HepG2 (cell line): ENCODE results near the gene HSD11B2. TPM values are rescaled to one million over a fixed set of nuclear protein-coding genes. Genes with fewer than 3 reads are reported as not detected.

Experiments used
- ARNT2 ChIP-seq: sonication (generic); formaldehyde crosslinking; IDR thresholded peaks from 2 replicates; pipeline ENCODE4 v1.8.0; 2022; ENCODE audit warnings: mild to moderate bottlenecking, low read depth, missing genetic modification reagents, moderate library complexity
- DPF2 ChIP-seq: sonication (generic); formaldehyde crosslinking; IDR thresholded peaks from 2 replicates; pipeline ENCODE4 v1.4.0; 2020; ENCODE audit warnings: mild to moderate bottlenecking, low read depth, missing genetic modification reagents, borderline replicate concordance
- MTF1 ChIP-seq: sonication (generic); formaldehyde crosslinking; IDR thresholded peaks from 2 replicates; pipeline ENCODE4 v1.5.0; 2020; ENCODE audit warnings: missing genetic modification reagents
- PRDM10 ChIP-seq: sonication (generic); formaldehyde crosslinking; IDR thresholded peaks from 2 replicates; pipeline ENCODE4 v1.4.0; 2020; ENCODE audit warnings: low read depth, missing genetic modification reagents
- RARA ChIP-seq: IDR thresholded peaks from 2 replicates; pipeline ENCODE4 v1.6.1; 2016; ENCODE audit warnings: missing genetic modification reagents, missing compliant biosample characterization
- SKIL ChIP-seq: sonication (generic); formaldehyde crosslinking; IDR thresholded peaks from 2 replicates; pipeline ENCODE4 v1.8.0; 2022; ENCODE audit warnings: missing genetic modification reagents, mild to moderate bottlenecking, moderate library complexity, borderline replicate concordance
- SMC3 ChIP-seq: IDR thresholded peaks from 2 replicates; pipeline ENCODE4 v1.6.1; 2011; ENCODE audit warnings: low read length, improper control_type of control experiment
- TGIF2 ChIP-seq: IDR thresholded peaks from 2 replicates; pipeline ENCODE4 v1.6.1; 2016; ENCODE audit warnings: control low read depth, missing compliant biosample characterization
- ZNF280D ChIP-seq: sonication (generic); formaldehyde crosslinking; IDR thresholded peaks from 2 replicates; pipeline ENCODE4 v1.5.1; 2020; ENCODE audit warnings: mild to moderate bottlenecking, missing genetic modification reagents
- ZNF362 ChIP-seq: sonication (generic); formaldehyde crosslinking; IDR thresholded peaks from 2 replicates; pipeline ENCODE4 v1.4.0; 2020; ENCODE audit warnings: missing genetic modification reagents, mild to moderate bottlenecking, borderline replicate concordance
- ZNF512 ChIP-seq: sonication (generic); formaldehyde crosslinking; IDR thresholded peaks from 2 replicates; pipeline ENCODE4 v1.4.0; 2020; ENCODE audit warnings: mild to moderate bottlenecking, missing genetic modification reagents
- ZNF569 ChIP-seq: sonication (generic); formaldehyde crosslinking; IDR thresholded peaks from 2 replicates; pipeline ENCODE4 v1.5.0; 2020; ENCODE audit warnings: mild to moderate bottlenecking, missing genetic modification reagents, moderate library complexity, borderline replicate concordance
- ZNF720 ChIP-seq: sonication (generic); formaldehyde crosslinking; IDR thresholded peaks from 2 replicates; pipeline ENCODE4 v1.4.0; 2020; ENCODE audit warnings: missing genetic modification reagents
- ZNF740 ChIP-seq: sonication (generic); formaldehyde crosslinking; IDR thresholded peaks from 2 replicates; pipeline ENCODE4 v1.4.0; 2020; ENCODE audit warnings: missing genetic modification reagents
- ZSCAN31 ChIP-seq: sonication (generic); formaldehyde crosslinking; IDR thresholded peaks from 2 replicates; pipeline ENCODE4 v1.5.0; 2020; ENCODE audit warnings: low read depth, mild to moderate bottlenecking, missing genetic modification reagents
- polyA plus RNA-seq, 8 experiments: library from polyadenylated mRNA; depleted of rRNA in 3 of 8; stranded (reverse) in 7 of 8; unstranded in 1 of 8; fragments of >200 nt; fragmentation: Illumina TruSeq in 4 of 8; extraction: Trizol in 4 of 8; gene quantifications; 2 replicates each; pipeline versions ENCODE4 v1.2.1 to v1.2.3, GENCODE V29; 2011 to 2016; ENCODE audit warnings: low read depth in 4 of 8, missing spikeins in 1 of 8, mixed read lengths in 1 of 8; ENCODE audit not compliant: insufficient read depth in 1 of 8
- total RNA-seq, 5 experiments: library from RNA; depleted of rRNA; stranded (reverse); fragments of >200 nt; fragmentation: Illumina TruSeq; extraction: Trizol; gene quantifications; 2 replicates each; pipeline ENCODE4 v1.2.3, GENCODE V29; 2016; ENCODE audit warnings: low read depth in 1 of 5

Gene HSD11B2
- total and polyA plus RNA-seq, 2 of the 13 experiments (the other 11 are each of a cell fraction or from before 2014, with no cell fraction given) = 8.9 to 13.6 TPM

GRCh38 chr16:67415872-67416793 is 14.8 kb upstream of the HSD11B2 start, which contains the start of gene ZDHHC1 (continued):
- TF ChIP-seq ZNF280D (peak; percentile 26; the same call in 1 of the 2 replicates), MTF1 (CRISPR knock-in tag) (no peak; the same call in 1 of the 2 replicates), ZNF569 (CRISPR knock-in tag) (no peak), TGIF2 (CRISPR knock-in tag) (peak; percentile 16; the same call in 1 of the 2 replicates), DPF2 (CRISPR knock-in tag) (no peak), ZNF720 (CRISPR knock-in tag) (no peak), ZNF512 (no peak), SKIL (CRISPR knock-in tag) (no peak), ZNF362 (0 out of 2 replicates have a peak, but pooled peaks have one; percentile 24), RARA (CRISPR knock-in tag) (no peak), ZNF740 (peak; percentile 53; the same call in 1 of the 2 replicates), ARNT2 (CRISPR knock-in tag) (peak; percentile 79), SMC3 (no peak), ZSCAN31 (CRISPR knock-in tag) (peak; percentile 84), PRDM10 (CRISPR knock-in tag) (no peak)
